HG03135 (cell line): ENCODE measurements around the gene SYT15.

Experiments used
- ATAC-seq: cut with Tn5 transposase; IDR thresholded peaks from one replicate; pipeline ENCODE4 v1.9.1; 2021; ENCODE audit warnings: mild to moderate bottlenecking, moderate library complexity; ENCODE audit not compliant: unreplicated experiment

The SYT15 gene

GRCh38 chr10:46544989-46545791 lies 33.7 kb upstream of the SYT15 start:
- ATAC-seq, result no peak

- no peak for ATAC-seq
These were observed 32.9 kb upstream of the SYT15 start for GRCh38 chr10:46545861-46546590.

DNA sequence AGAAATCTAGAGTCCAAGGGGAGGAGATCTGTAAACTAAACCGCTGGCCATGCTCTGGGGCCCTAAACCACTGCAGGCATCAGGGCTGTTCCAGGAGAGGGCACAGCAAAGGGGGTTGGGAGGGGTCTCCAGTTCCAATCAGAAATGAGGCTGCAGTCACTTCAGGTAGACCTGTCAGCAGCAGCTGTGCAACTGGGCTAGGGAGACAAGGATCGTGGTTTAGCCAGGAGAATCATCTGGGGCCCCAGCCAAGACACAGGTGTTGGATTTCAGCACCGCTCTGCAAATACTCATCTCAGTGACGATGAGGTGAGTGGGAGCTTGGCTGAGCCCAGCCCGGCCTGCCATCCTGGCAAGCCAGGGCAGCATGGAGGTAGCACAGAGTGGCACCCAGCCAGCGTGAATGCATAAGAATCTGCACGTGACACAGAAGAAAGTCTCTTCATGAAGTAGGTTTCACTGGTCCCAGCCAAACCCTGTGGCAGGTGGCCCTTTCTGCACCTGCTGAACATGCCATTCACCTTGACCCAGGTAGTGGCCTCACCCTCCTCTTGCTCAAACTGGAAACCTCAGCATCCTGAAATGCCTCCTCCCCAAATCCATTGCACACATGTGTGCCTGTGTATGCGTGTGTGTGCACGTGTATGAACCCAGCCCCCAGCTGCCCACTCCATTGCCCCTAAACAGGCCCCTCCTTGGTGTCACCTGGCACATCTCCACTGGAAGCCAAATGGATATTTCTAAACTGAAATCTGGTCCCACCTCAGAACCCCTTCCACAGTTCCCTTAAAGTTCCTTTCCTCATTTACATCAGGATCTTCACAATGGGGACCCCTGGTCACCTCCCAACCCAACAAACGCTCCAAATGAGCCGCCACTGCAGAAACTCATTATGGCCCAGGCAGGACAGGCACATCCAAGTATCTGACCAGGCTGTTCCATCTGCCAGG lies 32.1 kb upstream of the SYT15 start:
- ATAC-seq, result no peak

DNA sequence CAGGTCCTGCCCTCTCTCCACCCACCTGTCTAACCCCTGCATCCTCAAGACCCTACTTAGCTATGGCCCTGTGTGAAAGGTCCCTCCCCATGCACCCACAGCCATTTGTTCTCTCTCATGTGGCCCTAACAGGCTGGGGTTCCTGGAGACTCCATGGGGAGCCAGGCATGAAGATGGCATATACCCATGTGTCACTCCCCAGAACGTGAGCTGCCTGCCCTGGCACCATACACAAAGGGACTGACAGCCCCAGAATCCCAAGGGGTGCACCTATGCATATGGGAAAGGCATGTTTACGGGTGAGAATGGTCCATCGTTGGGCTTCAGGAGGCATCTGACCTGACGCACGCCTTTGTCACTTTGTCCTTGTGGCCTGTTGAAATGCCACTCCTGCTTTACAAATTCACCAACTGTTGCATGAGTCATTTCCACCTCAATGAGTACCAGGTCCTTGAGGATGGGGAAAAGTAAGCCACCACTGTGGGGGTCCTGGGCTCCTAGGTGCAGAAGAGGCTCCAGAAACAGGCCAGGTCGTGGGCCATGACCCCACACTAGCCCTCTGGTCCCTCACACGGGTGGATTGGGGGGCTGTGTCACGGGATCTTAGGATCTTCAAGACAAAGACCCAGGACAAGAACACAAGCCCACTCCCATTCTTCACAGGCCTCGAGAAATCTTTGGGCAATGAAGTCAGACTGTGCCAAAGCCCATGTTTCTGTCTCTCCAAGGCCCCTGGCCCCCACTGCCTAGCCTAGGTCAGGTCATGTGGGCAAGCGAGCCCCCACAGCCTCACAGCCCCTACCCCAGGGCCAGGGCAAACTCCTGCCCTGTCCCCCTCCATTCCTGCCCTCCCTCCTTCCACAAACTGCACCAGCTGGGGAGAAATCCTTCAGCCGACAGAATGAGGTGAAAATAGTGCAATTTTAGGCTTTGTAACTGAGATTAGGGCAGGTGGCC lies 31.1 kb upstream of the SYT15 start:
- ATAC-seq, result no peak

- ATAC-seq, result no peak
These were observed 30.3 kb upstream of the SYT15 start for GRCh38 chr10:46548498-46549090.

- no peak for ATAC-seq
These were observed 29.5 kb upstream of the SYT15 start for GRCh38 chr10:46549171-46550075.

- no peak for ATAC-seq
These were observed 28.7 kb upstream of the SYT15 start for GRCh38 chr10:46550076-46550790.

- no peak for ATAC-seq
These were observed 27.9 kb upstream of the SYT15 start for GRCh38 chr10:46550795-46551700.

DNA sequence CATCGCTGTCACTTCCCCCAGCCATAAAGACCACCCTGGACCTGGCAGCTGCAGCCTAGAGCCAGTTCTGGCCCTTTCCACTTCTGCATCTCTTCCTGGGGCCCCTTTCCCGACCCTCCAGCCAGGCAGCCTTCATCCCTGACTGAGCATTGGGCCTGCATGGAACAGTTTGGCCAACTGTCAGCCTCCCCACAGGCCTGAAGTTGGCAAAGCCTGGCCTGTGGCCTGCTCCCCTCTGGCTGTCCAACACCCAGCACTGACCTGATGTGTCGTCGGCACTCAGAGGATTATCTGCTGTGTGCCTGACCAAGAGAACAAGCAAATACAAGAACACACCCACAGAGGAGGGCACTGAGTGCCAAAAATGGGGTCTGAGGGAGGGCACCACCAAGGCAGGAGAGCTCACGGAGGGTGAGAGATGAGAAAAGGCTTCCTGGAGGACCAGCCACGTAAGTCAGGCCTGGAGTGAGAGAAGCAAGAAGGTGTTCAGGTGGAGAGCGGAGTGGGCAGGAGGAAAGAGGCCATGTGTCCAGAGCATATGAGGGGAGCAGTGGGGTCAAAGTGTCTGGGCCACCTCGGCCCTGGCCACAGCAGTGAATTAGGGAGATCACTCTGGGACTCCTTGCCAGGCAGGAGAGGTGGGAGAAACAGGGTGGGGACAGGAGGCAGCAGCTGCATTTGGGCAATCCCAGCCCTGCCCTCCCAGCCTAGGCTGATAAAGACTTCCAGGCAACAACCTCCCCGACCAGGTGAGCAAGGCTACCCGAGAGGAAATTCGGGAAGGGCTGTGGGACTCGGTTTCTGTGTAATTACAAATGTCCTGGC lies 27.0 kb upstream of the SYT15 start:
- no peak for ATAC-seq

- no peak for ATAC-seq
These were observed 26.2 kb upstream of the SYT15 start for GRCh38 chr10:46552526-46553237.

DNA sequence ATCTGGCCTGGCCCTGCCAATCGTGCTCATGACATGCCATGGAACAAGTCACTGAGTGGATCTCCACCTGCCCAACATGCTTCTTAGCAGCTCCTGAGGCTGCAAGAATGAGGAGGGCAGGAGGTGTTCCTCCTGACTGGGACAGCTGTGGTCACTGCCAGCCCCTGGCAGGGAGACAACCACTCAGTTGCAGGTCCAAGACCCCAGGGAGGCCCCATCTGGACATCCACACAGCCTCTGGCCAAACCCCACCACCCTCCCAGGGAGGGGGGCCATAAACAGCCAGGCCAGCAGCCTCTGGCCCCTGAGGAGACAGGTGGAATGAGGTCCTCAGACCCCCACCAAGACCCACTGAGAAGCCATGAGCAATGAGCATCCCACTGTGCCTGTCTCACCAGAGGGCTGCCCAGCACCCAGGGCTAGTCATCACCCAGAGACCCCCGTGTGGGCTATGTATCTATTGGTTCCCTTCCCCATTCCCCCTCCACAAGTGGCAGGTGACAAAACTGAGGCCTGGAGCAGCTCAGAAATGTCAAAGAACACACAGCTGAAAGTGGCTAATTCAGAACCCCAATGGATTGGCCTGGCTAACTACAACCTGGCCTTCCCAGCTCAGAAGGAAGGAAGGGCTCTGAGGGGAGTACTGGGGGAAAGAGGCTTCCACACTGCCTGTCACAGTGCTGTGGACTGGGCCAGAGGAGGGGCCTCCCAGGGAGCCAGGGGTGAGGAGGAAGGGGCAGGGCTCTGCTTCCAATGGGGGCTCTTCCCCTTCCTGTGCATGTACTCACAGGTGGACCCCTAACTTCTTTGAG lies 25.5 kb upstream of the SYT15 start:
- no peak for ATAC-seq

DNA sequence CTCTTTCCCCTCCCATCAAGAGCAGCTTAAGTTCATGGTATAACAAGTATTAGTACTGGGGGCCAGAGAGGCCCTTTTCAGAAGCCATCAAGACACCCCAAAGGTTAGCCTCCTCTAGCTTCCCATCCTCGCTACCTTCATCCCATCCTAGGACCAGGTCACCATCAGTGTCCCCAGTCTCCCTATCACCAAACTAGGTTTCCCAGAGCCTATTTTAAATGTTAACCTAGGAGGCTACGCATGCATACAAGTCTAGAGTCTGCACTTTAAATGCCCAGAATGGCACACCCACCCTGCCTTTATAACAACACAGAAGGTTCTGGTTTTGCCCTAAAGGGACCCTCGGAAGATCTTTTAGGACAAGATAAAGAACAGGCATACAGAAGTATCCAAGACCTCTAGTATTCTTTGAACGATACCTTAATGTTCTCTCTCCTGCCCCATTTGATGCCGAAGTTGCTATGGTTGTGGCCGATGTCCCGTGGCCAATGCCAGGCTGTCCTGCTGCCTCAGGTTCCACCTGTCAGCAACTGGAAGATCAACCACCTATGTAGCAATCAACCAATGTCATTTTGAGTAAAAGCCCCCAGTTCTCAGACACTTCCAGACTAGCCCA lies 24.7 kb upstream of the SYT15 start:
- ATAC-seq, result no peak

DNA sequence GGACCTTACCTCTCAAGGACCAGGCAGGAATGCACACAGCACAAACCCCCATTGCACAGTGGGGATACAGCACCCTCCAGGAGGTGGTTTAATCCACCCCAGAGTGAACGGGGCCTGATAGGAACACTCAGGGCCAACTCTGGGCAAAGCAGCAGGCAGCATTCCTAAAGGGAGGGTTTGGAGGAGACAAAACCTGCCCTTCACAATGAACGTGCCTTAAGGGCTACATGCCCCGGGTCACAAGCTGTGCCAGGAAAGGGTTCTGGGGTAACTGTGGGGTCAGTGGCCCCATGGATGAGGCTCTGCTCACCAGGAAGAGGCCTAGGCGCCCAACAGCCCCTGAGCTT lies 23.6 kb upstream of the SYT15 start:
- ATAC-seq, result no peak

DNA sequence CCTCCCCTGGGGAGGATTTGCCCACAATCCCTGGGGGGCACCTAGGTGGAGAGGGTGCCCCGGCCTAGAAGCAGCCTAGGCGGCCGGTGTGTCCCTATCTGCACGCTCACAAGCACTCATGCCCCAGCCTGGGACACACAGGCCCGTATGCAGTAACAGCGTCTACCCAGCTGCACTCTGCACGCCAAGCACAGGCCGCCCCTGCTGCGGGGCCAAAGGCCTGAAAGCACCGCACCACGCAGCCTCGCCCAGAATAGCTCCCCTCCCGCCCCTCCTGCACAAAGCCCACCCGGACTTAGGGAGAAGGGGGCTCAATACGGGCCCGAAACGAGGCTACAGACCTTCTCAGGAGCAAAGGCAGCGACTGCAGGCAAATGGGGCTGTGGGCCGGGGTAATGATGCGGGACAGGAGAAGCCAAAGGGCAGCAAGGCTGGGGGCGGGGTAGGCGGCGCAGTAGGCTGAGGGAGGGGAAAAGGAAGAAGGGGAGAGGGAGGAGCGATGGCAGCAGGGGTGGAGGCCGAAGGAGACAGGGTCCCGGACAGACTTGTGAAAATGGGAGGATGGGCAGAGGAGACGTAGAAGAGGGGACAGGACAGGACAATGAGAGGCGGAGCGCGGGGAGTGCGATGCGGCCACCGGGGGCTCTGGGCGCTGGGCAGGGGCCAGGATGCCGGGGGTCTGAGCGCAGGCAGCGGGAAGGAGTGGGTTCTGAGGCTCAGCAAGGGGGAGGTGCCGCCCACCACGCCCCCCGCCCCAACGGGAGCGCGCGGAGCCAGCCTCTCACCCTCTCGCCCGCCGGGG lies 23.0 kb upstream of the SYT15 start:
- ATAC-seq, result no peak
